Measurements from ENCODE around the gene TRIM65. TPM values are rescaled to one million over a fixed set of nuclear protein-coding genes. Genes with fewer than 3 reads are reported as not detected.
A peak's percentile ranks its signal among the peaks of the same experiment; 100 is the strongest.
"Not testable (repeated sequence)": the region's sequence is repeated elsewhere in the genome, so short reads cannot be mapped to it uniquely, and the experiment has no call there.

TRIM65 gene
- polyA plus RNA-seq, 3 donors = 14.6 to 16.7 (median 16.3) TPM

GRCh38 chr17:75876938-75877751, 19.6 kb downstream of the TRIM65 start:
- peak; percentile 64 for DNase-seq

- DNase-seq = no peak
Observed at GRCh38 chr17:75876190-75876937, 20.4 kb downstream of the TRIM65 start.

GRCh38 chr17:75875940-75876189, 20.9 kb downstream of the TRIM65 start:
- no peak for DNase-seq

GRCh38 chr17:75875182-75875939, 21.4 kb downstream of the TRIM65 start:
- no peak for DNase-seq

- no peak for DNase-seq
Observed at GRCh38 chr17:75874323-75875181, 22.2 kb downstream of the TRIM65 start.

GRCh38 chr17:75873587-75874322, 23.0 kb downstream of the TRIM65 start:
- DNase-seq = no peak

GRCh38 chr17:75872434-75873351, 24.1 kb downstream of the TRIM65 start:
- DNase-seq = no peak

GRCh38 chr17:75870228-75870627, 26.5 kb downstream of the TRIM65 start:
- not testable (repeated sequence) for DNase-seq

GRCh38 chr17:75869282-75870141, 27.2 kb downstream of the TRIM65 start:
- DNase-seq = no peak

GRCh38 chr17:75868730-75869281, 27.9 kb downstream of the TRIM65 start:
- DNase-seq = not testable (repeated sequence)

- not testable (repeated sequence) for DNase-seq
Observed at GRCh38 chr17:75865404-75866188, 31.2 kb downstream of the TRIM65 start.

- DNase-seq = not testable (repeated sequence)
Observed at GRCh38 chr17:75864887-75865286, 31.9 kb downstream of the TRIM65 start.

GRCh38 chr17:75864448-75864871, 32.3 kb downstream of the TRIM65 start:
- peak; percentile 86 for DNase-seq

- DNase-seq = no peak
Observed at GRCh38 chr17:75861927-75862317, 34.8 kb downstream of the TRIM65 start.

GRCh38 chr17:75859358-75859757, 37.4 kb downstream of the TRIM65 start:
- not testable (repeated sequence) for DNase-seq

GRCh38 chr17:75856062-75856756, 40.5 kb downstream of the TRIM65 start:
- no peak for DNase-seq

All from renal pelvis (tissue), 4 donors.